Activated T-cell treated with anti-CD3 and anti-CD28 coated beads, Interleukin-2, amount 50 U/mL, for 72 hours (primary cell): Measurements from ENCODE around the gene PAK3. TPM values are rescaled to one million over a fixed set of nuclear protein-coding genes. Genes with fewer than 3 reads are reported as not detected.

Experiments used
- ATAC-seq, 2 donors: fragments of 150-1000 bp; cut with Tn5 transposase; replicated peaks in 1 of 2; 2 replicates each; pipeline ENCODE4 v1.10.0; 2021; ENCODE audit warnings: moderate library complexity in 2 of 2, mild to moderate bottlenecking in 1 of 2
- DNase-seq, 2 donors: peaks; one replicate each; pipeline ENCODE4 v3.0.0; 2021 to 2022; ENCODE audit warnings: mixed read lengths in 1 of 2
- H3K27ac Mint-ChIP-seq: one replicate; pipeline ENCODE4 v1.8.0; 2022; ENCODE audit warnings: mild to moderate bottlenecking, moderate library complexity, mixed read lengths
- H3K27me3 Mint-ChIP-seq: one replicate; pipeline ENCODE4 v1.8.0; 2022; ENCODE audit warnings: low read depth, mixed read lengths
- H3K36me3 Mint-ChIP-seq, 2 donors: one replicate each; pipeline ENCODE4 v1.8.0; 2022; ENCODE audit warnings: mixed read lengths in 2 of 2, mild to moderate bottlenecking in 1 of 2; ENCODE audit not compliant: insufficient read depth in 2 of 2
- H3K4me1 Mint-ChIP-seq: one replicate; pipeline ENCODE4 v1.8.0; 2022; ENCODE audit warnings: low read depth, mixed read lengths
- H3K4me3 Mint-ChIP-seq, 2 donors: one replicate each; pipeline ENCODE4 v1.8.0; 2022; ENCODE audit warnings: mild to moderate bottlenecking in 2 of 2, mixed read lengths in 2 of 2, moderate library complexity in 2 of 2
- H3K9me3 Mint-ChIP-seq, 2 donors: one replicate each; pipeline ENCODE4 v1.8.0; 2022; ENCODE audit warnings: mixed read lengths in 2 of 2
- total RNA-seq, 2 donors: library from RNA; stranded (reverse); gene quantifications; one replicate each; pipeline ENCODE4 v1.2.3, GENCODE V29; 2022

PAK3 gene
- total RNA-seq, 2 donors from 2014 or later = 1.1 to 1.8 TPM

DNA sequence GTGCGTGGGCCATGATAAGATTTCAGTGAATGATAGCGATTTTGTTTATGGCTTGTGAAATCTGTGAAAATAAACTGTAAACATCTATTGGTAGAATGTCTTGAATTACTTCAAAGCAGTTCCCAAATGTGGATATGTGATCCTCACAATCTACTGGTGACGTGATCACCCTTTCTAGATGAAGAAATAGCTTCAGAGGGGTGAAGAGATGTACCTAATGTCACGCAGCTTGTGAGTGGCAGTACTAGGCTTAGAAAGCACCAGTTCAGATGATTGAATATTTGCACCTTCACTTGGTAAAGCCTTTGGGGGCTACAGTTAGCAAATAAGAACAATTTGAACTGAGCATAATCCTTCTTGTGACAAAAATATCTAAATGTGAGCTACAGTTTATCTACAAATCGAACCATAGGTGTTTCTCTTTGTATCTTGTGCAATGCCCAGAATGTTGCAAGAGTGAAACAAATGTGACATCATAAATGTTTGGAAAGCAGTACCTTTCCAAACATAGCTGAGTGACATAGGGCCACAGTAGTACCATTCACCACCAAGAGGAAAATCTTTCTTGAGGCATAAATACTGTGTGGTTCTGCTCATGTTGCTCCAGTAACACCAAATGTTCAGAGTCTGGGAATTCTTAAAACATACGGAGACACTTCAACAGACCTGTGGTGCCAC lies 14.2 kb downstream of the PAK3 start:
- H3K36me3 Mint-ChIP-seq = peaks cover 0 to 1% of the 10 kb centered on the region in 2 donors
- H3K4me3 Mint-ChIP-seq = no peak overlapping the region
- no peak for DNase-seq
- H3K27ac Mint-ChIP-seq = no peak overlapping the region
- peaks cover 15% of the 10 kb centered on the region for H3K27me3 Mint-ChIP-seq
- no peak for ATAC-seq
- H3K4me1 Mint-ChIP-seq = no peaks in the 10 kb centered on the region
- H3K9me3 Mint-ChIP-seq = no peaks in the 10 kb centered on the region

DNA sequence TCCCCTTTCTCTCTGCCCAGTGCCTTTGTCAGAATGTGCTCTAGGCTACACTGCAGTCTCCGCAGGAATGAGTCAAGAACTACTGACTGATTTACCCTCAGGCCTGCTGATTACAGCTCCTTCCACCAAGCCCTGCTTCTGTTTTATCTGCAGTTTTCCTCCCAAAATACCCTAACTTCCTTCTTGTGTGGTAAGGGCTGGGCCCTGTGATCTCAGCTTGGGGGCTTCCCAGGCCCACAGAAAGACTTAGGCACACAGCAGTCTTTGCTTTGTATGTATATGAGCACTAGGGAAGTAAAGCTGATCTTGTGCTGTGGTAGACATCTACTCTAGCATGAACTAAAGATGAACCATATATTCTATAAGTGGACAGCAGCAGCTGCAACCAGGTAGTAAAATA lies 18.8 kb downstream of the PAK3 start:
- DNase-seq (no peak), ATAC-seq (peak in 1 of 2 donors; percentile 21)
- Mint-ChIP-seq H3K9me3 (no peaks in the 10 kb centered on the region), H3K27me3 (peaks cover 43% of the 10 kb centered on the region), H3K27ac (no peak overlapping the region), H3K36me3 (peaks cover 0 to 1% of the 10 kb centered on the region in 2 donors), H3K4me3 (no peak overlapping the region), H3K4me1 (no peaks in the 10 kb centered on the region)

DNA sequence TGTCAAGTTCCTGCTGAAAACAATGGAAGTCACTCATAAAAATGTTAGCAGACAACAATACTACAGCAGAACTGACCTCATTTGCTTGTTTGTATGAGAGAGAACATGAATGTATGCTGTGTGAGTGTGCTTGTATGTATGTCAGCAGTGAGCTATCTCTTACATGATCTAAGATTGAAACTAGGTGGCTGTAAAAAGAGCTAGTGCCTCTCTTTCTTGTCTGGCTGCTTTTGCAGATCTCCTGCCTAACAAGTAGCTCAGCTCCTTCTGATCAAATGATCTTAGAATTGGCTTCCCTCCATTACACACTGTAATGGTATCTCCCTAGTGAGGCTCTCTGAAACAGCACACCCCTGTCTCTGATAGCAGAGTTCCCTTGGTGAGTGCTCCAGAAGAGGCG lies 20.7 kb downstream of the PAK3 start:
- H3K9me3 Mint-ChIP-seq = no peaks in the 10 kb centered on the region
- H3K27ac Mint-ChIP-seq = peak overlapping the region; percentile 50
- no peaks in the 10 kb centered on the region for H3K4me1 Mint-ChIP-seq
- H3K27me3 Mint-ChIP-seq = peaks cover 58% of the 10 kb centered on the region
- DNase-seq (no peak), ATAC-seq (peak; percentile 32 to 33)
- H3K4me3 Mint-ChIP-seq = peak overlapping the region in 1 of 2 donors; percentile 50
- H3K36me3 Mint-ChIP-seq = peaks cover 0 to 1% of the 10 kb centered on the region in 2 donors

- no peak for DNase-seq
- H3K4me3 Mint-ChIP-seq = no peak overlapping the region
- peaks cover 49% of the 10 kb centered on the region for H3K27me3 Mint-ChIP-seq
- peaks cover 15% of the 10 kb centered on the region for H3K4me1 Mint-ChIP-seq
- no peaks in the 10 kb centered on the region for H3K9me3 Mint-ChIP-seq
- no peak for ATAC-seq
- no peak overlapping the region for H3K27ac Mint-ChIP-seq
- H3K36me3 Mint-ChIP-seq = no peaks in the 10 kb centered on the region
Measured at GRCh38 chrX:111119341-111119740, 23.4 kb downstream of the PAK3 start.

DNA sequence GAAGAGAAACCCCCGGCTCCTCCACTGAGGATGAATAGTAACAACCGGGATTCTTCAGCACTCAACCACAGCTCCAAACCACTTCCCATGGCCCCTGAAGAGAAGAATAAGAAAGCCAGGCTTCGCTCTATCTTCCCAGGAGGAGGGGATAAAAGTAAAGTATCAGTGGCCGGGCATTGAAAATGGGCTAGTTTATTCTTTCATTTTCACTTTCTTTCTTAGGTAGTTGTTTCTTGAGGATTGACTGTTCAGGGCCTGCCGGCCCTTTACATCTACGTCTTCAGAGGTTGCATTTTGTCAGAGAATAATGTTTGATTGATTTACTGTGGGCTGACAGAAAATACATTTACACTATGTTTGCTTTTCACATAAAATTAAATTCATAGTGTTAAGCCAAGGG lies 27.1 kb downstream of the PAK3 start:
- ATAC-seq (peak; percentile 48 to 64), DNase-seq (peak in 1 of 2 donors; percentile 3)
- peak overlapping the region; percentile 57 to 83 for H3K4me3 Mint-ChIP-seq
- no peaks in the 10 kb centered on the region for H3K9me3 Mint-ChIP-seq
- peaks cover 33% of the 10 kb centered on the region for H3K27me3 Mint-ChIP-seq
- H3K4me1 Mint-ChIP-seq = peaks cover 15% of the 10 kb centered on the region
- H3K36me3 Mint-ChIP-seq = no peaks in the 10 kb centered on the region
- peak overlapping the region; percentile 86 for H3K27ac Mint-ChIP-seq

DNA sequence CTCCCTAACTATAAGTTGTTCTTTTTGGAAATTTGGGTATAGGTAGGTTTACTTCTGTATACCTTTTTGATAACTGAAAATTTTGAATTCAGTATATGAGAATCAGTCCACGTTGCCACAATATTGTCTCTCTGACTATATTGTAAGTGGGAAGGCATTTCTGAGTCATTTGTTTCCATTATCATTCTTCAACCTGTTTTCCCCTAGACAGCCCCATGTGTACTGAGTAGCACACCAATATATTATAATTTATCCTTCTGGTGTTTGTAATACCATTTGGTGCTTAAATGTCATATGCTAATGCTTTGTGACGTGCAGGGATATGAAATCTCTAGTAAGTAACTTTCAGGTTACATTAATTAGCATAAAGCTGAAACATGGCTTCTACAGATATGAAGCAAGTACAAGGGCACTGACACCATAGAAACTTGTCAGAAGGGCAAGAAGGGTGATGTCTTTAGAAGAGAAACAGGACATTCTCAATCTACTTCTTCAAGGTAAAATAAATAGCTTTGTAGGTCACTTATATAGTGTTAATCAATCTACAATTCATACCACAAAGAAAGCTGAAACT lies 27.7 kb downstream of the PAK3 start:
- peak overlapping the region; percentile 57 to 83 for H3K4me3 Mint-ChIP-seq
- peaks cover 37% of the 10 kb centered on the region for H3K27me3 Mint-ChIP-seq
- no peaks in the 10 kb centered on the region for H3K36me3 Mint-ChIP-seq
- peak overlapping the region; percentile 86 for H3K27ac Mint-ChIP-seq
- DNase-seq (no peak), ATAC-seq (peak; percentile 82 to 84)
- H3K4me1 Mint-ChIP-seq = peaks cover 15% of the 10 kb centered on the region
- H3K9me3 Mint-ChIP-seq = no peaks in the 10 kb centered on the region

GRCh38 chrX:111124418-111124817 lies 28.4 kb downstream of the PAK3 start:
- DNase-seq = no peak
- Mint-ChIP-seq H3K4me3 (peak overlapping the region in 1 of 2 donors; percentile 83), H3K4me1 (peaks cover 15% of the 10 kb centered on the region), H3K27me3 (peaks cover 33% of the 10 kb centered on the region), H3K36me3 (no peaks in the 10 kb centered on the region), H3K27ac (peak overlapping the region; percentile 86), H3K9me3 (no peaks in the 10 kb centered on the region)
- peak; percentile 52 to 57 for ATAC-seq

DNA sequence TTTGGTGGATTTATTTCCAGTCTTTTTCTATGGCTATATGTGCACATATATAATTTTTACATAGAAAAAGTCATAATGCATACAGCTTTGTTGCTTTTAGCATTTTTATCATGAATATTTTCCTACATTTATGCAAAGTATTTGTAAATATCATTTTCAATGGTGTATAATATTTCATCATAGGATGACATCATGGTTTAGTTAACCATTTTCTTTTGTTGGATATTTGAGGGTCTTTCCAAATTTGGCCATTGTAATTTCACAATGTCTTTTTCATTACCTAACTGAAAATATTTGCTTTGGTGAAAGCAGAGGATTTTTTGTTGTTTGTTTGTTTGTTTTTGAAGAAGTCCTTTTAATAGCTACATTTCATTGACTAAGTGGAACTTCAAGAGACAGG lies 31.0 kb downstream of the PAK3 start:
- DNase-seq = no peak
- Mint-ChIP-seq H3K36me3 (no peaks in the 10 kb centered on the region), H3K4me1 (peaks cover 19% of the 10 kb centered on the region), H3K27ac (no peak overlapping the region), H3K9me3 (no peaks in the 10 kb centered on the region), H3K4me3 (no peak overlapping the region), H3K27me3 (peaks cover 15% of the 10 kb centered on the region)
- no peak for ATAC-seq

- peaks cover 15% of the 10 kb centered on the region for H3K27me3 Mint-ChIP-seq
- H3K36me3 Mint-ChIP-seq = no peaks in the 10 kb centered on the region
- DNase-seq (no peak), ATAC-seq (peak in 1 of 2 donors; percentile 58)
- no peaks in the 10 kb centered on the region for H3K9me3 Mint-ChIP-seq
- H3K27ac Mint-ChIP-seq = no peak overlapping the region
- H3K4me1 Mint-ChIP-seq = peaks cover 3% of the 10 kb centered on the region
- no peak overlapping the region for H3K4me3 Mint-ChIP-seq
Measured at GRCh38 chrX:111129921-111130320, 33.9 kb downstream of the PAK3 start.

- no peak for DNase-seq
- Mint-ChIP-seq H3K27me3 (peaks cover 15% of the 10 kb centered on the region), H3K4me1 (peaks cover 3% of the 10 kb centered on the region), H3K36me3 (no peaks in the 10 kb centered on the region), H3K27ac (no peak overlapping the region), H3K4me3 (no peak overlapping the region), H3K9me3 (no peaks in the 10 kb centered on the region)
- ATAC-seq = no peak
Measured at GRCh38 chrX:111131572-111131971, 35.6 kb downstream of the PAK3 start.

- peaks cover 3% of the 10 kb centered on the region for H3K4me1 Mint-ChIP-seq
- no peak overlapping the region for H3K27ac Mint-ChIP-seq
- no peaks in the 10 kb centered on the region for H3K36me3 Mint-ChIP-seq
- DNase-seq = no peak
- peak in 1 of 2 donors; percentile 30 for ATAC-seq
- no peaks in the 10 kb centered on the region for H3K9me3 Mint-ChIP-seq
- peaks cover 14% of the 10 kb centered on the region for H3K27me3 Mint-ChIP-seq
- peak overlapping the region in 1 of 2 donors; percentile 6 for H3K4me3 Mint-ChIP-seq
Measured at GRCh38 chrX:111133389-111133788, 37.4 kb downstream of the PAK3 start.

DNA sequence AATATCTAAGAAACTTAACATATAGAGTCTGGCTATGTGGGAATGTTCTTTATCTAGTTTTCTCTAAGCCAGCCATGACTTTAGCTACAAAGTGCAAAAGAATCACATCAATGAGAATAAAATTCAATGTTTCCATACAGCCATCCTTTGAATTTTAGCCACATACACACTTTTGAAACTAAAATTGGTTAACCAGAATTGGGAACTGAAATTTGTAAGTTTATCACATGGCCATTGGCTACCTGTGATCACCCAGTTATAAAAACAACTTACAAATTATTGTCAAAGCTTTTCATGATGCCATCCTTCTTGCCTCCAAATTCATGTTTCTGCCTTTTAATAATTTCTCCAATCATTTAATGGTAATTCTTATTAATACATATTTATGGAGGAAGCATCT lies 49.9 kb downstream of the PAK3 start:
- Mint-ChIP-seq H3K36me3 (no peaks in the 10 kb centered on the region), H3K4me3 (no peak overlapping the region), H3K27ac (no peak overlapping the region), H3K27me3 (peaks cover 68% of the 10 kb centered on the region), H3K9me3 (no peaks in the 10 kb centered on the region), H3K4me1 (no peaks in the 10 kb centered on the region)
- DNase-seq (no peak), ATAC-seq (no peak)

GRCh38 chrX:111151764-111152163 lies 55.8 kb downstream of the PAK3 start:
- no peak overlapping the region for H3K27ac Mint-ChIP-seq
- ATAC-seq = no peak
- H3K4me3 Mint-ChIP-seq = no peak overlapping the region
- peaks cover 64% of the 10 kb centered on the region for H3K27me3 Mint-ChIP-seq
- no peak for DNase-seq
- H3K36me3 Mint-ChIP-seq = no peaks in the 10 kb centered on the region
- peaks cover 0 to 1% of the 10 kb centered on the region in 2 donors for H3K9me3 Mint-ChIP-seq
- no peaks in the 10 kb centered on the region for H3K4me1 Mint-ChIP-seq

DNA sequence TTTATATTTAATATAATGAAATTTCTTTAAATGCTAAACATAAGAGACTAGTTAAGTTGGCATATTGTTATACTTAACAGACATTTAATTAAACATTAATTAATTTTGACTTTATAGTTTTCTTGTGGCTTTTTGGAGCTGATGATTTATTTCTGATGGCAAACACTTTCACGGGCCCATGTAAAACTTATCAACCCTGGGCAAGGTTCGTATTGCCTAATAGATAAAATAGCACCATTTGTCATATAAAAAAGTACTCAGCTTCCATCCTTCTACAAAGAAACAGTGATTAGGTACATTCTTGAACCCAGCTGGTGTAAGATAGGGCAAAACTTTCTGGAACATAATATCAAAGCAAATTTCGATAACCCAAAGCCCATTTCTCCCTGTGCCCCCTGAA lies 63.2 kb downstream of the PAK3 start:
- DNase-seq (no peak), ATAC-seq (no peak)
- Mint-ChIP-seq H3K36me3 (no peaks in the 10 kb centered on the region), H3K4me1 (no peaks in the 10 kb centered on the region), H3K4me3 (no peak overlapping the region), H3K9me3 (peaks cover 0 to 1% of the 10 kb centered on the region in 2 donors), H3K27ac (no peak overlapping the region), H3K27me3 (peaks cover 44% of the 10 kb centered on the region)
